WTC11 (cell line): ENCODE results near the gene TKTL1. TPM values are rescaled to one million over a fixed set of nuclear protein-coding genes. Genes with fewer than 3 reads are reported as not detected.

Experiments
- ATAC-seq: fragments of 200-7000 bp; cut with Tn5 transposase; 2 replicates; pipeline ENCODE4 v1.10.0; 2021; ENCODE audit warnings: mild to moderate bottlenecking, moderate library complexity
- CTCF ChIA-PET: fragments of 300-600 bp; sonication (Branson Sonifier 250); formaldehyde crosslinking; loops from one replicate; lab custom pipeline; 2021; ENCODE audit warnings: antibody characterized with exemption; lab: Charles Lee
- POLR2A ChIA-PET: fragments of 350-600 bp; sonication (Branson Sonifier 250); formaldehyde crosslinking; loops from one replicate; lab custom pipeline; 2021; ENCODE audit warnings: antibody characterized with exemption; lab: Charles Lee
- DNase-seq: peaks from one replicate; pipeline ENCODE4 v3.0.0; 2021; ENCODE audit warnings: low spot score
- H3K27ac Mint-ChIP-seq: 2 replicates; pipeline ENCODE4 v1.8.0; 2021; ENCODE audit warnings: mixed read lengths
- H3K27me3 Mint-ChIP-seq: 2 replicates; pipeline ENCODE4 v1.8.0; 2021; ENCODE audit warnings: low read depth, mild to moderate bottlenecking, moderate library complexity, mixed read lengths
- H3K36me3 Mint-ChIP-seq: 2 replicates; pipeline ENCODE4 v1.8.0; 2021; ENCODE audit warnings: mixed read lengths
- H3K4me1 Mint-ChIP-seq: 2 replicates; pipeline ENCODE4 v1.8.0; 2022; ENCODE audit warnings: mixed read lengths
- H3K4me3 Mint-ChIP-seq: 2 replicates; pipeline ENCODE4 v1.8.0; 2021; ENCODE audit warnings: mild to moderate bottlenecking, moderate library complexity, mixed read lengths
- H3K9me3 Mint-ChIP-seq: 2 replicates; pipeline ENCODE4 v1.8.0; 2021; ENCODE audit warnings: mixed read lengths
- CREB1 ChIP-seq: sonication (generic); formaldehyde crosslinking; IDR thresholded peaks from 2 replicates; pipeline ENCODE4 v1.8.0; 2023; ENCODE audit warnings: mild to moderate bottlenecking, missing genetic modification reagents
- ELF4 ChIP-seq: sonication (generic); formaldehyde crosslinking; IDR thresholded peaks from 2 replicates; pipeline ENCODE4 v1.8.1; 2022; ENCODE audit warnings: low read depth, mild to moderate bottlenecking, moderate library complexity, missing genetic modification reagents
- FOXP1 ChIP-seq: sonication (generic); formaldehyde crosslinking; IDR thresholded peaks from 2 replicates; pipeline ENCODE4 v1.8.0; 2022; ENCODE audit warnings: missing genetic modification reagents, mild to moderate bottlenecking, moderate library complexity, borderline replicate concordance
- IRF2 ChIP-seq: sonication (generic); formaldehyde crosslinking; IDR thresholded peaks from 2 replicates; pipeline ENCODE4 v1.8.0; 2022; ENCODE audit warnings: low read depth, missing genetic modification reagents, borderline replicate concordance
- JAZF1 ChIP-seq: fragments of 250-450 bp; sonication (Bioruptor Pico); IDR thresholded peaks from 2 replicates; pipeline ENCODE4 v1.9.0; 2021; ENCODE audit warnings: moderate library complexity, mild to moderate bottlenecking, inconsistent platforms
- NR3C1 ChIP-seq: sonication (generic); formaldehyde crosslinking; conservative IDR thresholded peaks from 2 replicates; pipeline ENCODE4 v1.8.1; 2023; ENCODE audit warnings: low read depth, mild to moderate bottlenecking, missing genetic modification reagents
- OVOL2 ChIP-seq: fragments of 250-450 bp; sonication (Bioruptor Pico); IDR thresholded peaks from 2 replicates; pipeline ENCODE4 v1.9.0; 2021; ENCODE audit warnings: mild to moderate bottlenecking, borderline replicate concordance
- SP1 ChIP-seq: sonication (generic); formaldehyde crosslinking; conservative IDR thresholded peaks from 2 replicates; pipeline ENCODE4 v1.8.1; 2022; ENCODE audit warnings: missing genetic modification reagents
- ZNF138 ChIP-seq: sonication (generic); formaldehyde crosslinking; conservative IDR thresholded peaks from 2 replicates; pipeline ENCODE4 v1.8.1; 2022; ENCODE audit warnings: mild to moderate bottlenecking, moderate library complexity, missing genetic modification reagents
- ZNF671 ChIP-seq: fragments of 250-450 bp; sonication (Bioruptor Pico); IDR thresholded peaks from 2 replicates; pipeline ENCODE4 v1.8.0; 2021; ENCODE audit warnings: mild to moderate bottlenecking
- total RNA-seq: library from RNA; stranded (reverse); gene quantifications from 3 replicates; pipeline ENCODE4 v1.2.3, GENCODE V29; 2021
- TF ChIP-seq, protein P1 (sequence below): fragments of 200-600 bp; IDR thresholded peaks from 2 replicates; pipeline ENCODE4 v1.8.0; 2022; ENCODE audit warnings: antibody characterized with exemption
- TF ChIP-seq, protein P2 (sequence below): sonication (generic); formaldehyde crosslinking; IDR thresholded peaks from 2 replicates; pipeline ENCODE4 v1.8.1; 2022; ENCODE audit warnings: mild to moderate bottlenecking, moderate library complexity, missing genetic modification reagents
- TF ChIP-seq, protein P3 (sequence below): sonication (generic); formaldehyde crosslinking; IDR thresholded peaks from 2 replicates; pipeline ENCODE4 v1.8.1; 2023; ENCODE audit warnings: mild to moderate bottlenecking, missing genetic modification reagents, moderate library complexity
- TF ChIP-seq, protein P4 (sequence below): fragments of 250-450 bp; sonication (Bioruptor Pico); IDR thresholded peaks from 2 replicates; pipeline ENCODE4 v1.9.0; 2021; ENCODE audit warnings: moderate library complexity, mild to moderate bottlenecking, inconsistent platforms, borderline replicate concordance
- TF ChIP-seq, protein P5 (sequence below): sonication (generic); formaldehyde crosslinking; IDR thresholded peaks from 2 replicates; pipeline ENCODE4 v1.8.1; 2022; ENCODE audit warnings: mild to moderate bottlenecking, missing genetic modification reagents, moderate library complexity, borderline replicate concordance
- TF ChIP-seq, protein P6 (sequence below): sonication (generic); formaldehyde crosslinking; IDR thresholded peaks from 2 replicates; pipeline ENCODE4 v1.8.1; 2023; ENCODE audit warnings: mild to moderate bottlenecking, moderate library complexity, missing genetic modification reagents
- TF ChIP-seq, protein P7 (sequence below): sonication (generic); formaldehyde crosslinking; IDR thresholded peaks from 2 replicates; pipeline ENCODE4 v1.8.0; 2022; ENCODE audit warnings: mild to moderate bottlenecking, missing genetic modification reagents

TKTL1 gene
- total RNA-seq, 1 experiment from 2014 or later, result 0.46 TPM

DNA sequence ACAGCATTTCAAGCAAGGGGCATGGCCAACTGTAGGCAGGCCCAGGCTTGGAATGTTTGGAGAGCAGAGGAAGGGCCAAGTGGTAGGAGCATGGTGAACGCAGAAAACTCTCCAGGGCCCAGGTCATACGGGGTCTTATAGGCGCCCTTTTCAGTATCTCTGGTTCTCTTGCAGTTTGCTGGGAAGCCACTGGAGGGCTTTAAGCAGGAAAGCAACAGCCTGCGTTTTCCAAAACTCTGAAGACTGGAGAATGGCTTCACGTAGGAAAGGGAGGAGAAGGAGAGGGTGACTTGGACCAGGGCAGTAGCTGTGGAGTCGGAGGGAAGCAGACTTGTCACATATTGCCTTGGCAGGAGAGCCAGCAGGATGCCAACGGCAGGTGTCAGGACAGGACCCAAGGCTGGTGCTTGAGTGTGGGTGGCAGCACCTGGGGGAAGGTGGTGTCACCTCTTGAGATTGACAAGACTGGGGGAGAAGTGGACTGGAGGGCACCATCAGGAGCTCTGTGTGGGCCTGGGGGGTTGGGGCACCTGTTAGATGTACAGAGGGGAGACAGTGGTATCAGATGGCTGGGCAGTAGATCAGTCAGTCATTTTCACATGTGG is 21.9 kb downstream of the TKTL1 start:
- H3K9me3 Mint-ChIP-seq, result no peaks in the 10 kb centered on the region
- TF ChIP-seq, protein P1, sequence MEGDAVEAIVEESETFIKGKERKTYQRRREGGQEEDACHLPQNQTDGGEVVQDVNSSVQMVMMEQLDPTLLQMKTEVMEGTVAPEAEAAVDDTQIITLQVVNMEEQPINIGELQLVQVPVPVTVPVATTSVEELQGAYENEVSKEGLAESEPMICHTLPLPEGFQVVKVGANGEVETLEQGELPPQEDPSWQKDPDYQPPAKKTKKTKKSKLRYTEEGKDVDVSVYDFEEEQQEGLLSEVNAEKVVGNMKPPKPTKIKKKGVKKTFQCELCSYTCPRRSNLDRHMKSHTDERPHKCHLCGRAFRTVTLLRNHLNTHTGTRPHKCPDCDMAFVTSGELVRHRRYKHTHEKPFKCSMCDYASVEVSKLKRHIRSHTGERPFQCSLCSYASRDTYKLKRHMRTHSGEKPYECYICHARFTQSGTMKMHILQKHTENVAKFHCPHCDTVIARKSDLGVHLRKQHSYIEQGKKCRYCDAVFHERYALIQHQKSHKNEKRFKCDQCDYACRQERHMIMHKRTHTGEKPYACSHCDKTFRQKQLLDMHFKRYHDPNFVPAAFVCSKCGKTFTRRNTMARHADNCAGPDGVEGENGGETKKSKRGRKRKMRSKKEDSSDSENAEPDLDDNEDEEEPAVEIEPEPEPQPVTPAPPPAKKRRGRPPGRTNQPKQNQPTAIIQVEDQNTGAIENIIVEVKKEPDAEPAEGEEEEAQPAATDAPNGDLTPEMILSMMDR, result peak; percentile 10; the same call in 1 of the 2 replicates
- TF ChIP-seq, protein P2, sequence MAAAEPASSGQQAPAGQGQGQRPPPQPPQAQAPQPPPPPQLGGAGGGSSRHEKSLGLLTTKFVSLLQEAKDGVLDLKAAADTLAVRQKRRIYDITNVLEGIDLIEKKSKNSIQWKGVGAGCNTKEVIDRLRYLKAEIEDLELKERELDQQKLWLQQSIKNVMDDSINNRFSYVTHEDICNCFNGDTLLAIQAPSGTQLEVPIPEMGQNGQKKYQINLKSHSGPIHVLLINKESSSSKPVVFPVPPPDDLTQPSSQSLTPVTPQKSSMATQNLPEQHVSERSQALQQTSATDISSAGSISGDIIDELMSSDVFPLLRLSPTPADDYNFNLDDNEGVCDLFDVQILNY (CRISPR knock-in tag), result no peak
- no peak for TF ChIP-seq ZNF138 (CRISPR knock-in tag)
- no peak for TF ChIP-seq OVOL2 (CRISPR knock-in tag)
- TF ChIP-seq, all 79 proteins: peak for 1
- Mint-ChIP-seq H3K27ac (no peak overlapping the region), H3K4me1 (0 out of 2 replicates have a peak, but pooled peaks cover 2% of the 10 kb centered on the region), H3K27me3 (no peaks in the 10 kb centered on the region), H3K4me3 (no peak overlapping the region), H3K36me3 (no peaks in the 10 kb centered on the region)
- peak; percentile 34 for DNase-seq
- ATAC-seq, result peak; percentile 91
- ChIA-PET CTCF (interaction anchor here (1.4 to 3.1 kb wide), 3 partner anchors 9 to 13 kb away, joined by 4 to 20 read pairs (median 5); no protein-coding TSS in a partner anchor), POLR2A (no interaction called here)

DNA sequence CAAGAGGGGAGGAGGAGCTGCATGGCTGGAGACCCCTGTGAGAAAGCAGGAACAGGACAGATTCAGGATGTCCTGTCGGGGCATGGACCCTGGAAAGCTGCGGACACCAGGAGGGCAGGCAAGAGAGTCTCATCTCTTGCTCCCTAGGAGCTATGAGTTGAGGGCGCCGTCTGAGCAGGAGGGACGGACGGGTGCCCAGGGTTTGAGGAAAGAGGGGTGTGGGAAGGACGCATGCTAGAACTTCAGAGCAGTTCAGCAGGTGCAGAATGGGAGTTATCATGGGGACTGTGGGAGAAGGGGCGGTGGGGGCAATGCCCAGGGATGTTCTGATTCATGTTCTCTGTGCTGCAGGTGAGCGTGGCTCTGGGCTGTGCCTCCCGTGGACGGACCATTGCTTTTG is 24.8 kb downstream of the TKTL1 start:
- ChIA-PET CTCF (no interaction called here), POLR2A (no interaction called here)
- TF ChIP-seq JAZF1 (no peak), ELF4 (CRISPR knock-in tag) (no peak), FOXP1 (CRISPR knock-in tag) (no peak), NR3C1 (CRISPR knock-in tag) (no peak), ZNF671 (CRISPR knock-in tag) (no peak), IRF2 (CRISPR knock-in tag) (no peak), CREB1 (no peak), SP1 (CRISPR knock-in tag) (no peak), OVOL2 (CRISPR knock-in tag) (no peak)
- TF ChIP-seq, protein P3, sequence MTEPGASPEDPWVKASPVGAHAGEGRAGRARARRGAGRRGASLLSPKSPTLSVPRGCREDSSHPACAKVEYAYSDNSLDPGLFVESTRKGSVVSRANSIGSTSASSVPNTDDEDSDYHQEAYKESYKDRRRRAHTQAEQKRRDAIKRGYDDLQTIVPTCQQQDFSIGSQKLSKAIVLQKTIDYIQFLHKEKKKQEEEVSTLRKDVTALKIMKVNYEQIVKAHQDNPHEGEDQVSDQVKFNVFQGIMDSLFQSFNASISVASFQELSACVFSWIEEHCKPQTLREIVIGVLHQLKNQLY, result no peak
- TF ChIP-seq, protein P4, sequence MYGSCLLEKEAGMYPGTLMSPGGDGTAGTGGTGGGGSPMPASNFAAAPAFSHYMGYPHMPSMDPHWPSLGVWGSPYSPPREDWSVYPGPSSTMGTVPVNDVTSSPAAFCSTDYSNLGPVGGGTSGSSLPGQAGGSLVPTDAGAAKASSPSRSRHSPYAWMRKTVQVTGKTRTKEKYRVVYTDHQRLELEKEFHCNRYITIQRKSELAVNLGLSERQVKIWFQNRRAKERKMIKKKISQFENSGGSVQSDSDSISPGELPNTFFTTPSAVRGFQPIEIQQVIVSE (CRISPR knock-in tag), result no peak
- TF ChIP-seq, protein P5, sequence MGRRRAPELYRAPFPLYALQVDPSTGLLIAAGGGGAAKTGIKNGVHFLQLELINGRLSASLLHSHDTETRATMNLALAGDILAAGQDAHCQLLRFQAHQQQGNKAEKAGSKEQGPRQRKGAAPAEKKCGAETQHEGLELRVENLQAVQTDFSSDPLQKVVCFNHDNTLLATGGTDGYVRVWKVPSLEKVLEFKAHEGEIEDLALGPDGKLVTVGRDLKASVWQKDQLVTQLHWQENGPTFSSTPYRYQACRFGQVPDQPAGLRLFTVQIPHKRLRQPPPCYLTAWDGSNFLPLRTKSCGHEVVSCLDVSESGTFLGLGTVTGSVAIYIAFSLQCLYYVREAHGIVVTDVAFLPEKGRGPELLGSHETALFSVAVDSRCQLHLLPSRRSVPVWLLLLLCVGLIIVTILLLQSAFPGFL (CRISPR knock-in tag), result no peak
- TF ChIP-seq, protein P6, sequence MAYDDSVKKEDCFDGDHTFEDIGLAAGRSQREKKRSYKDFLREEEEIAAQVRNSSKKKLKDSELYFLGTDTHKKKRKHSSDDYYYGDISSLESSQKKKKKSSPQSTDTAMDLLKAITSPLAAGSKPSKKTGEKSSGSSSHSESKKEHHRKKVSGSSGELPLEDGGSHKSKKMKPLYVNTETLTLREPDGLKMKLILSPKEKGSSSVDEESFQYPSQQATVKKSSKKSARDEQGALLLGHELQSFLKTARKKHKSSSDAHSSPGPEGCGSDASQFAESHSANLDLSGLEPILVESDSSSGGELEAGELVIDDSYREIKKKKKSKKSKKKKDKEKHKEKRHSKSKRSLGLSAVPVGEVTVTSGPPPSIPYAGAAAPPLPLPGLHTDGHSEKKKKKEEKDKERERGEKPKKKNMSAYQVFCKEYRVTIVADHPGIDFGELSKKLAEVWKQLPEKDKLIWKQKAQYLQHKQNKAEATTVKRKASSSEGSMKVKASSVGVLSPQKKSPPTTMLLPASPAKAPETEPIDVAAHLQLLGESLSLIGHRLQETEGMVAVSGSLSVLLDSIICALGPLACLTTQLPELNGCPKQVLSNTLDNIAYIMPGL (CRISPR knock-in tag), result no peak
- TF ChIP-seq, protein P7, sequence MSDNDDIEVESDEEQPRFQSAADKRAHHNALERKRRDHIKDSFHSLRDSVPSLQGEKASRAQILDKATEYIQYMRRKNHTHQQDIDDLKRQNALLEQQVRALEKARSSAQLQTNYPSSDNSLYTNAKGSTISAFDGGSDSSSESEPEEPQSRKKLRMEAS (CRISPR knock-in tag), result no peak
- ATAC-seq (no peak), DNase-seq (no peak)
- no peak overlapping the region for H3K27ac Mint-ChIP-seq
- 0 out of 2 replicates have a peak, but pooled peaks cover 2% of the 10 kb centered on the region for H3K4me1 Mint-ChIP-seq
- no peak overlapping the region for H3K4me3 Mint-ChIP-seq
- H3K27me3 Mint-ChIP-seq, result no peaks in the 10 kb centered on the region
- no peaks in the 10 kb centered on the region for H3K9me3 Mint-ChIP-seq
- H3K36me3 Mint-ChIP-seq, result no peaks in the 10 kb centered on the region
